WTC11 (cell line): Measurements from ENCODE around the gene ATP2B2.

Source experiments
- CTCF ChIP-seq: fragments of 200-600 bp; IDR thresholded peaks from 2 replicates; pipeline ENCODE4 v1.8.0; 2022; ENCODE audit warnings: antibody characterized with exemption
- GABPB1 ChIP-seq: sonication (generic); formaldehyde crosslinking; IDR thresholded peaks from 2 replicates; pipeline ENCODE4 v1.8.1; 2023; ENCODE audit warnings: mild to moderate bottlenecking, missing genetic modification reagents
- KAT7 ChIP-seq: sonication (generic); formaldehyde crosslinking; IDR thresholded peaks from 2 replicates; pipeline ENCODE4 v1.8.1; 2023; ENCODE audit warnings: missing genetic modification reagents, mild to moderate bottlenecking, borderline replicate concordance
- ZNF138 ChIP-seq: sonication (generic); formaldehyde crosslinking; conservative IDR thresholded peaks from 2 replicates; pipeline ENCODE4 v1.8.1; 2022; ENCODE audit warnings: mild to moderate bottlenecking, moderate library complexity, missing genetic modification reagents

- TF ChIP-seq CTCF (no peak), ZNF138 (CRISPR knock-in tag) (no peak), GABPB1 (CRISPR knock-in tag) (no peak), KAT7 (CRISPR knock-in tag) (no peak)
Measured at GRCh38 chr3:10505050-10505790, at the start of gene ATP2B2.
